ENCODE measurements around the gene OR2B2. TPM values are rescaled to one million over a fixed set of nuclear protein-coding genes. Genes with fewer than 3 reads are reported as not detected.

OR2B2 gene
- total RNA-seq, 1 experiment from 2014 or later = not detected

DNA sequence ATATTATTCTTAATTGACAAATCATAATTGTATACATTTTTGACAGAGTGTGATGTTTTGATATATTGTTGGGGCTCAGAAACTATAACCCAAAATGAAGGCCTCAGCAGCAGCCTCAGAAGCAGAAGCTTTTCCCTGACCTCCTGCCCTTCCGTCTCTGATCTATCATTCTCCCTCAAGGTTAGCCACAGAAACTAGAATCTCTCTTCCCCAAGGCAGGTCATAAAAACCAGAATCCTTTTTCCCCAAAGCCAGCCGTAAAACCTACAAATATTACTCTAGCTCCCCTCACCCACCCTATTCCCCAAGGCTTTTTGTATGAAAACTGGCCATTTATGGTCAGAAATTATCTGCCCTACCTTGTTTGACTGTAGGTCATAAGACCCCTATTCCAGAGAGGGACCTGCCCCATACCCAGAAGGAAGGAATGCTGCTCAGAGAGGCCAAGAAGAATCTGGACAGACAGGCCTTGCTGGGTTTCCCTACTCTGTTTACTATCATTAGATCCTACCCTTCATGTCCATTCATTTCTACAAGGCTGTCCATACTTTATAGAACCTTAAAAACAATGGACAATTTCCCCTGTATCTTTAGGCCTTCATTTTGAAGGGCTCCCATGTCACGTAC lies 14.5 kb downstream of the OR2B2 start:
- Histone ChIP-seq H2AFZ (ENCODE audit: low read length) (no peak overlapping the region), H3K79me2 (ENCODE audit: low read length) (no peaks in the 10 kb centered on the region), H3K4me2 (ENCODE audit: low read depth, low read length, poor library complexity, severe bottlenecking) (no peak overlapping the region), H3K4me1 (ENCODE audit: low read length) (peaks cover 31% of the 10 kb centered on the region), H3K9ac (ENCODE audit: low read length) (no peak overlapping the region), H3K9me3 (ENCODE audit: low read length) (no peaks in the 10 kb centered on the region), H3K27ac (ENCODE audit: low read length) (no peak overlapping the region), H3K27me3 (ENCODE audit: low read length) (no peaks in the 10 kb centered on the region), H4K20me1 (ENCODE audit: insufficient read depth, low read depth, low read length) (no peaks in the 10 kb centered on the region), H3K4me3 (ENCODE audit: low read length) (no peak overlapping the region), H3K9me2 (replicated peaks; ENCODE audit: insufficient read depth, low read length) (no peaks in the 10 kb centered on the region), H3K36me3 (ENCODE audit: insufficient read depth, low read length) (no peaks in the 10 kb centered on the region)
- DNase-seq = peak; percentile 22

GRCh38 chr6:27896398-27896796 lies 15.8 kb downstream of the OR2B2 start:
- H3K4me1 ChIP-seq (ENCODE audit: low read length) = peaks cover 34% of the 10 kb centered on the region
- peak; percentile 41 for DNase-seq
- H3K9me2 ChIP-seq (replicated peaks; ENCODE audit: insufficient read depth, low read length) = no peaks in the 10 kb centered on the region
- peak overlapping the region; percentile 32; the same call in 1 of the 2 replicates for H2AFZ ChIP-seq (ENCODE audit: low read length)
- H3K9ac ChIP-seq (ENCODE audit: low read length) = 0 out of 2 replicates have a peak overlapping the region, but pooled peaks have one; percentile 77
- H3K4me3 ChIP-seq (ENCODE audit: low read length) = no peak overlapping the region
- no peaks in the 10 kb centered on the region for H4K20me1 ChIP-seq (ENCODE audit: insufficient read depth, low read depth, low read length)
- no peaks in the 10 kb centered on the region for H3K36me3 ChIP-seq (ENCODE audit: insufficient read depth, low read length)
- no peaks in the 10 kb centered on the region for H3K27me3 ChIP-seq (ENCODE audit: low read length)
- peak overlapping the region; percentile 79 for H3K4me2 ChIP-seq (ENCODE audit: low read depth, low read length, poor library complexity, severe bottlenecking)
- no peaks in the 10 kb centered on the region for H3K79me2 ChIP-seq (ENCODE audit: low read length)
- no peaks in the 10 kb centered on the region for H3K9me3 ChIP-seq (ENCODE audit: low read length)
- H3K27ac ChIP-seq (ENCODE audit: low read length) = no peak overlapping the region

- H2AFZ ChIP-seq (ENCODE audit: low read length) = peak overlapping the region; percentile 56; the same call in 1 of the 2 replicates
- H3K4me3 ChIP-seq (ENCODE audit: low read length) = peak overlapping the region; percentile 68
- peak overlapping the region; percentile 77 for H3K9ac ChIP-seq (ENCODE audit: low read length)
- H3K9me3 ChIP-seq (ENCODE audit: low read length) = no peaks in the 10 kb centered on the region
- H3K9me2 ChIP-seq (replicated peaks; ENCODE audit: insufficient read depth, low read length) = no peaks in the 10 kb centered on the region
- peak; percentile 93 for DNase-seq
- H3K27ac ChIP-seq (ENCODE audit: low read length) = peak overlapping the region; percentile 90
- no peaks in the 10 kb centered on the region for H3K27me3 ChIP-seq (ENCODE audit: low read length)
- H3K79me2 ChIP-seq (ENCODE audit: low read length) = no peaks in the 10 kb centered on the region
- H3K36me3 ChIP-seq (ENCODE audit: insufficient read depth, low read length) = no peaks in the 10 kb centered on the region
- peaks cover 46% of the 10 kb centered on the region for H3K4me1 ChIP-seq (ENCODE audit: low read length)
- peak overlapping the region; percentile 79 for H3K4me2 ChIP-seq (ENCODE audit: low read depth, low read length, poor library complexity, severe bottlenecking)
- no peaks in the 10 kb centered on the region for H4K20me1 ChIP-seq (ENCODE audit: insufficient read depth, low read depth, low read length)
These were observed 17.1 kb downstream of the OR2B2 start for GRCh38 chr6:27894839-27895762.

DNA sequence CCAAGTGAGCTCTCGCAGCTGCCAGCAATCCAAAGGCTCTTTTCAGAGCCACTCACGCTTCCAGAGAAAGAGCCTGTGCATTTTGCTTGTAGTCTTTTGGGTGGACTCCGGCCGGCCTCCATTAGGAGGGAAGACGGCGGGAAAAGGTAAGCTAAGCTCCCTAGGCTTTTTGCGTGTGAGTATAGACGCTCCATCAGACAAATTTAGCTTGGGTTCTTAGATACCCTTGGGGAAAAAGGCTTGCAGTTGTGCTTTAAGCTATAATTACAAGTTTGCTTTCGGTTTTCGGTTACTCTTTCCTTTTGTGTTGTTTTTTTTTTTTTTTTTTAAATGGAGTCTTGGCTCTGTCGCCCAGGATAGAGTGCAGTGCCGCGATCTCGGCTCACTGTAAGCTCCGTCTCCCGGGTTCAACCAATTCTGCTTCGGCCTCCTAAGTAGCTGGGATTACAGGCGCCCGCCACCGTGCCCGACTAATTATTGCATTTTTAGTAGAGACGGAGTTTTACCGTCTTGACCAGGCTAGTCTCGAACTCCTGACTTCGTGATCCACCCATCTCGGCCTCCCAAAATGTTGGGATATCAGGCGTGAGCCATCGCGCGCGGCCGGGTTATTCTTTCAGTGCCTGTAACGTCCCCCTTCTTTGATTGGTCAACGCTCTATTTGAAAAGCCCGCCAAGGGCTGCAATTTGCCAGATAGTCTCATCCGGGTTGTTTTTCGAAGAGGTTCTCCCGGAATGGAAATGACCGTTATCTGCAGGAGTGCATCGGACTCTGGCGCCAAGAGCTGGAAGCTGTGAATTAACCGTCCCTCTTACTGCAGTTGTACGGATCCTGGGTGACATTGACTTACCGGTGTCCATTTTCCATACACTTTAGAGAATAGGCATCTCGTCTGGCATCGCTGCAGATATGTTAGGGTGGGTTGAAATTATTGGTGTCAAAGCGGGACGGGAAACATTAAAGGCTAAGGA lies 18.1 kb downstream of the OR2B2 start:
- H2AFZ ChIP-seq (ENCODE audit: low read length) = peak overlapping the region; percentile 4; the same call in 1 of the 2 replicates
- H3K4me3 ChIP-seq (ENCODE audit: low read length) = peak overlapping the region; percentile 68
- H3K79me2 ChIP-seq (ENCODE audit: low read length) = no peaks in the 10 kb centered on the region
- H3K4me2 ChIP-seq (ENCODE audit: low read depth, low read length, poor library complexity, severe bottlenecking) = peak overlapping the region; percentile 79
- H3K36me3 ChIP-seq (ENCODE audit: insufficient read depth, low read length) = no peaks in the 10 kb centered on the region
- no peaks in the 10 kb centered on the region for H3K27me3 ChIP-seq (ENCODE audit: low read length)
- peak overlapping the region; percentile 77 for H3K9ac ChIP-seq (ENCODE audit: low read length)
- H3K9me2 ChIP-seq (replicated peaks; ENCODE audit: insufficient read depth, low read length) = no peaks in the 10 kb centered on the region
- peaks cover 55% of the 10 kb centered on the region for H3K4me1 ChIP-seq (ENCODE audit: low read length)
- H4K20me1 ChIP-seq (ENCODE audit: insufficient read depth, low read depth, low read length) = no peaks in the 10 kb centered on the region
- no peaks in the 10 kb centered on the region for H3K9me3 ChIP-seq (ENCODE audit: low read length)
- peak overlapping the region; percentile 90 for H3K27ac ChIP-seq (ENCODE audit: low read length)
- peak; percentile 94 for DNase-seq

GRCh38 chr6:27893059-27893835 lies 18.9 kb downstream of the OR2B2 start:
- peak; percentile 95 for DNase-seq
- Histone ChIP-seq H3K36me3 (ENCODE audit: insufficient read depth, low read length) (no peaks in the 10 kb centered on the region), H3K9me2 (replicated peaks; ENCODE audit: insufficient read depth, low read length) (no peaks in the 10 kb centered on the region)

DNA sequence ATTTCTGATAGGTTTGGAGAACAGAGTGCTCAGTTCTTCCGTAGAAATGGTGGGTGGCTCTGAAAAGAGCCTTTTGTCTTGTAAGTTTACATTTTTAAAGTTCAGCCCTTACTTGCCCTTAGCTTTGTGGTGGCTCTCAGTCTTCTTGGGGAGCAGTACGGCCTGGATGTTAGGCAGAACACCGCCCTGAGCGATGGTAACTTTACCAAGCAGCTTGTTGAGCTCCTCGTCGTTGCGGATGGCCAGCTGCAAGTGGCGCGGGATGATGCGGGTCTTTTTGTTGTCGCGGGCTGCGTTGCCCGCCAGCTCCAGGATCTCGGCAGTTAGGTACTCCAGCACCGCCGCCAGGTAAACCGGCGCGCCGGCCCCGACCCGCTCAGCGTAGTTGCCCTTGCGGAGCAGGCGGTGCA lies 19.5 kb downstream of the OR2B2 start:
- peak overlapping the region; percentile 72 for H3K9ac ChIP-seq (ENCODE audit: low read length)
- H3K9me2 ChIP-seq (replicated peaks; ENCODE audit: insufficient read depth, low read length) = no peaks in the 10 kb centered on the region
- H3K27ac ChIP-seq (ENCODE audit: low read length) = peak overlapping the region; percentile 76
- peak overlapping the region; percentile 79 for H3K4me2 ChIP-seq (ENCODE audit: low read depth, low read length, poor library complexity, severe bottlenecking)
- peaks cover 55% of the 10 kb centered on the region for H3K4me1 ChIP-seq (ENCODE audit: low read length)
- no peaks in the 10 kb centered on the region for H3K9me3 ChIP-seq (ENCODE audit: low read length)
- H2AFZ ChIP-seq (ENCODE audit: low read length) = no peak overlapping the region
- no peaks in the 10 kb centered on the region for H3K79me2 ChIP-seq (ENCODE audit: low read length)
- H3K4me3 ChIP-seq (ENCODE audit: low read length) = peak overlapping the region; percentile 65
- DNase-seq = no peak
- no peaks in the 10 kb centered on the region for H3K36me3 ChIP-seq (ENCODE audit: insufficient read depth, low read length)
- no peaks in the 10 kb centered on the region for H4K20me1 ChIP-seq (ENCODE audit: insufficient read depth, low read depth, low read length)
- no peaks in the 10 kb centered on the region for H3K27me3 ChIP-seq (ENCODE audit: low read length)

More at GRCh38 chr6:27893059-27893835, 18.9 kb downstream of the OR2B2 start:
- H2AFZ ChIP-seq (ENCODE audit: low read length) = peak overlapping the region; percentile 4; the same call in 1 of the 2 replicates
- no peaks in the 10 kb centered on the region for H4K20me1 ChIP-seq (ENCODE audit: insufficient read depth, low read depth, low read length)
- peaks cover 55% of the 10 kb centered on the region for H3K4me1 ChIP-seq (ENCODE audit: low read length)
- no peaks in the 10 kb centered on the region for H3K27me3 ChIP-seq (ENCODE audit: low read length)
- peak overlapping the region; percentile 77 for H3K9ac ChIP-seq (ENCODE audit: low read length)
- peak overlapping the region; percentile 79 for H3K4me2 ChIP-seq (ENCODE audit: low read depth, low read length, poor library complexity, severe bottlenecking)
- peak overlapping the region; percentile 90 for H3K27ac ChIP-seq (ENCODE audit: low read length)
- peak overlapping the region; percentile 68 for H3K4me3 ChIP-seq (ENCODE audit: low read length)
- no peaks in the 10 kb centered on the region for H3K9me3 ChIP-seq (ENCODE audit: low read length)
- no peaks in the 10 kb centered on the region for H3K79me2 ChIP-seq (ENCODE audit: low read length)

- no peaks in the 10 kb centered on the region for H3K9me2 ChIP-seq (replicated peaks; ENCODE audit: insufficient read depth, low read length)
- H3K9ac ChIP-seq (ENCODE audit: low read length) = peak overlapping the region; percentile 72
- H3K79me2 ChIP-seq (ENCODE audit: low read length) = no peaks in the 10 kb centered on the region
- peaks cover 55% of the 10 kb centered on the region for H3K4me1 ChIP-seq (ENCODE audit: low read length)
- H2AFZ ChIP-seq (ENCODE audit: low read length) = no peak overlapping the region; the same call in 1 of the 2 replicates
- no peaks in the 10 kb centered on the region for H3K9me3 ChIP-seq (ENCODE audit: low read length)
- H3K4me2 ChIP-seq (ENCODE audit: low read depth, low read length, poor library complexity, severe bottlenecking) = peak overlapping the region; percentile 79
- H3K27ac ChIP-seq (ENCODE audit: low read length) = peak overlapping the region; percentile 76
- H3K36me3 ChIP-seq (ENCODE audit: insufficient read depth, low read length) = no peaks in the 10 kb centered on the region
- H4K20me1 ChIP-seq (ENCODE audit: insufficient read depth, low read depth, low read length) = no peaks in the 10 kb centered on the region
- H3K27me3 ChIP-seq (ENCODE audit: low read length) = no peaks in the 10 kb centered on the region
- peak overlapping the region; percentile 65 for H3K4me3 ChIP-seq (ENCODE audit: low read length)
- DNase-seq = no peak
These were observed 20.8 kb downstream of the OR2B2 start for GRCh38 chr6:27891320-27891875.
